G401 (cell line): ENCODE data around the gene SH3D19. TPM values are rescaled to one million over a fixed set of nuclear protein-coding genes. Genes with fewer than 3 reads are reported as not detected.
A peak's percentile ranks its signal among the peaks of the same experiment; 100 is the strongest.
"Not testable (repeated sequence)": the region's sequence is repeated elsewhere in the genome, so short reads cannot be mapped to it uniquely, and the experiment has no call there.

Experiments
- DNase-seq: peaks from one replicate; pipeline ENCODE4 v3.0.0-alpha.2; 2015; ENCODE audit warnings: low spot score
- in situ Hi-C: cut with HindIII; loops from 2 replicates; pipeline ENCODE4 v1.10.0; 2016; ENCODE audit warnings: low sequenced_read_pairs, mixed read lengths
- total RNA-seq: library from RNA; depleted of rRNA; stranded (reverse); fragments of >200 nt; shearing (Covaris generic); gene quantifications from 2 replicates; pipeline ENCODE4 v1.2.3, GENCODE V29; 2014

Gene SH3D19
- total RNA-seq, 1 experiment from 2014 or later, result 23.3 TPM

DNA sequence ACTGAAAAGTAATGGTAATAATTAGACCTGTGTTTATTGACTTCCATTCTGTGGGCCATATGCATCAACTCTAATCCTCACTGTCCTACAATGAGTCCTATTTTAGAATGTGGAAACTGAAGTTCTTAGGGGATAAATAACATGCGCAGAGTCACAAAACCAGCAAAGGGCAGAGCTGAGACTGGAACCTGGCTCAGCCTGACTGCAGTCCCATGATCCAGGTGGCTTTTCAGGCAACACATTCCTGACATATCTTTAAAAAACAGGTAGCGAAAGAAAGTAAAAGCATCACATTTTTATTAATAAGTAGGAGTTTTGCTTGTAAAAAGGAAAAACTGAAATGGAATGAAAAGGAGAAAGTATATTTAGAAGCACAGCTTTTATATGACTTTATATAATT, 83.1 kb downstream of the SH3D19 start:
- in situ Hi-C loops, result no loop called here
- no peak for DNase-seq

DNA sequence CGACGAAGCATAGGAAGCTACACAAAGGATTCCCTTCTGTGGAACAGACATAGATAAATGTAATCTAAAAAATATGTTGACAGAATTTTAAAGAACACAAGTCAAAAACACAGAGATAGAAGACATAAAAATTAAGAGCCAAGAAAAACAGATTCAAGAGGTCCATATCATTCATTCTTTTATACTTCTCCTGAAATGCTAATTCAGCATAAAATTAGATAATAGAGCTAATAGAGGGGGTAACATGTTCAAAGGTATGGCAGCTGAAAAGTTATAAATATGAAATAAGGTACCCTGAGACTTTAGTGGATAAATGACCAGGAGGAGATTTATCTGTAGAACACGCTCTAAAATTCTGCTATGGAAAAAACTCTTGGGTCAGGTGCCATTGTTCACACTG, 85.8 kb downstream of the SH3D19 start:
- no peak for DNase-seq
- in situ Hi-C loops, result no loop called here

DNA sequence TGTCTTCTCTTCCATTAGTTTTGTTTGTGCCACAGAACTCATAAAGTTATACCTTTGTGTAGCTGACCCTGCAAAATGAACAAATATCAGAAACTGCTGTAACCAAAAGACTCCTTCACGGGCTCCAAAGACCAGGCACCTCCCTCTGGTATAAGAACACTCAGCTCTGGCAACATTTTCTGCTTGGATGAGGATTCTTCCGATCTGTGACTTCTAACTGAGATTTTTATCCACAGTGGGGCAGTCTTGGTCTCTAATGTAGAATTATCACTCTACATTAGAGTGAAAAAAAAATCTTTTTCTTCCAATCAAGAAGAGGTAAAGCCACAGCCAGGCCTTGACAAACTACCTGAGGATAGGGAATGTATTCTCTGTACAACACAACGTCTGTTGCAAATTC, 86.9 kb downstream of the SH3D19 start:
- peak; percentile 66 for DNase-seq
- in situ Hi-C loops, result no loop called here

DNA sequence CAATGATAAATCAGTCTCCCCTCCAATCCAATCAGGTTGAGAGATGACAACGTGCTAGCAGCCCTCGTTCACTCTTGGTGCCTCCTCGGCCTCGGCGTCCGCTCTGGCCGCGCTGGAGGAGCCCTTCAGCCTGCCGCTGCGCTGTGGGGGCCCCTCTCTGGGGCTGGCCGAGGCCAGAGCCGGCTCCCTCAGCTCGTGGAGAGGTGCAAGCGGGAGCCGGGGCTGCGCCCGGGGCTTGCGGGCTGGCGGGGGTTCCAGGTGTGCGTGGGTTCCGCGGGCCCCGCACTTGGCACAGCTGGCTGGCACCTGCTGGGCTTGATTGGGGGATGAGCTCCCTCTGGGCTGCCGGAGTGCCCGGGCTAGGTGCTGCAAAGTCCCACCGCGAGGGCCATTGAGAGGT, 89.4 kb downstream of the SH3D19 start:
- DNase-seq, result no peak
- in situ Hi-C loops, result no loop called here

DNA sequence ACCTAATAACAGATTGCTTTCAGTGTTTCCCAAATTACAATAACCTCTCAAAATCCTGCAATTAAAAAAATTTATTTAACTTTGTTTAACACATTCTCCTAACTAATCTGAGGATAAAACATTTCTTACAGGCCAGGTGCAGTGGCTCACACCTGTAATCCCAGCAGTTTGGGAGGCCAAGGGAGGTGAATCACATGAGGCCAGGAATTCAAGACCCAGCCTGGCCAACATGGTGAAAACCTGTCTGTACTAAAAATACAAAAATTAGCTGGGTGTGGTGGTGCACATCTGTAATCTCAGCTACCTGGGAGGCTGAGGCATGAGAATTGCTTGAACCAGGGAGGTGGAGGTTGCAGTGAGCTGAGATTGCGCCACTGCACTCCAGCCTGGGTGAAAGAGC, 90.0 kb downstream of the SH3D19 start:
- in situ Hi-C loops, DNase-seq: not testable (repeated sequence)

DNA sequence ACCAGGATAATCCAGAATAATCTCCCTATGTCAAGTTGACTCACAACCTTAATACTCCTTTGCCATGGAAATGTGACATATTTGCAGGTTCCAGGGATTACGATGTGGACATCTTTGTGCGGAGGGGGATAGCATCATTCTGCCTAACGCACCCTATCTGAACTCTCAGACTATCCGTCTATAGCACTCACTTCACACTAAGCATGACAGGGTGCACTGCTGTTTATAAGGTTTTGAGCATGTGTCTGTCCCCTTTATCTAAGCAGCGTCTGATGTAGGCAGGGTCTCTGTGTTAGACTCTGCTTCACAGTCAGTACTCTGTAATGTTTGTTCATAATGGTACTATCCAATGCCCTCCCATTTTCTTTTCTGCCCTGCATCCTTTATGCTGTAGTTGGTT, 91.8 kb downstream of the SH3D19 start:
- in situ Hi-C loops, result no loop called here
- DNase-seq, result no peak

DNA sequence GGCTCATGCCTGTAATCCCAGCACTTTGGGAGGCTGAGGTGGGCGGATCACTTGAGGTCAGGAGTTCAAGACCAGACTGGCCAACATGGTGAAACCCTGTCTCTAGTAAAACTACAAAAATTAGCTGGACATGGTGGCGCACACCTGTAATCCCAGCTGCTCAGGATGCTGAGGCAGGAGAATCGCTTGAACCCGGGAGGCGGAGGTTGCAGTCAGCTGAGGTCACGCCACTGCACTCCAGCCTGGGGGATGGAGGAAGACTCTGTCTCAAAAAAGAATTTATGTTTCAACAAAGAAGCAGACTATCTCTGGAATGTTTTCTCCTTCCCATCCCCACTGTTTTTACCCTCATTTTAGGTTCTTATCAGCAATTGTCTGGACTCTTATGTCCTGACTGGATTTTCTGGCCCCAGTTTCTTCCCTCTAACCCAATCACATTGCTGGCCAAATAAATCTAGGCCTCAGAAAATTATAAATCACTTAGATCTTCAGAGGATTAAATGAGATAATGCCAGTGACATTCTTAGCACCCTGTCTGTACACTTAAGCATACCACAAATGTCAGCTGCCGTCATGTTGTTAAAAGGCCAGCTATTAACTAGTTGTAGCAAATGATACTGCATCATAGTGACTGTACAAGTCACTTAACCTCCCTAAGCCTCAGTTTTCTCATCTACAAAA, 93.3 kb downstream of the SH3D19 start:
- in situ Hi-C loops, result no loop called here
- DNase-seq, result no peak

DNA sequence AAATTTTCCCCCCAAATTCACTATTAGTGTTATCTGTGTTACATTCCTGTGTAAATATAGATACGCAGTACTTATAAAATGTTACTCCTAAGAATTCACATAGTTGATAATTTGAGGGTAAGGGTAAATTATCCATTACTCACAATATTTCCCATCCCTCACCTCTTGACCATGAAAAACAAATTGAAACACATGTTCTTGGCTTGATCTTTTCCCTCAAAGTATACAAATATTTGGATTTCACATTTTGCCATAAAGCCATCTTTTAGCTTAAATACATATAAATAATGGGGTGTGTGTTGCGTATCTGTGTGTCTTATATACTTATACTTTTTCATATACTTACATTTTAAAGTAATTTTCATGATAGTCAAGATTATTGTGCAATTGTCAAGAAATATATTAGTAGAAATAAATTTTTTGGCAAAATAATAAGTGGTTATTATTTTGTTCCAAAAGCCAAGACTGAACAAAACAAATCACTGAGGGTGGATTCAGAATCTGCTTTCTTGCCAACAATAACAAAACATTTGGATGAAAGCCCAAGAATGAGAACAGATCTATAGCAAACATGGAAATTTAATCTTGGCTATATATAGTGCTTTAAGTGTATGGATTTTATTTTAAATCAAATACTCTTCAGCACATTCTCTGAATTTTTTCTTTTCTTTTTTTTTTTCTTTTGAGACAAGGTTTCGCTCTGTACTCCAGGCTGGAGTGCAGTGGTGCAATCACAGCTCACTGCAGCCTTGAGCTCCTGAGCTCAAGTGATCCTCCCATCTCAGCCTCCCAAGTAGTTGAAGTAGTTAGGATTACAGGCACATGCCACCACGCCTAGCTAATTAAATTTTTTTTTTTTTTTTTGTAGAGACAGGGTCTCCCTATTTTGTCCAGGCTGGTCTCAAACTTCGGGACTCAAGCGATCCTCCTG, 97.0 kb downstream of the SH3D19 start:
- in situ Hi-C loops, result no loop called here
- DNase-seq, result no peak

DNA sequence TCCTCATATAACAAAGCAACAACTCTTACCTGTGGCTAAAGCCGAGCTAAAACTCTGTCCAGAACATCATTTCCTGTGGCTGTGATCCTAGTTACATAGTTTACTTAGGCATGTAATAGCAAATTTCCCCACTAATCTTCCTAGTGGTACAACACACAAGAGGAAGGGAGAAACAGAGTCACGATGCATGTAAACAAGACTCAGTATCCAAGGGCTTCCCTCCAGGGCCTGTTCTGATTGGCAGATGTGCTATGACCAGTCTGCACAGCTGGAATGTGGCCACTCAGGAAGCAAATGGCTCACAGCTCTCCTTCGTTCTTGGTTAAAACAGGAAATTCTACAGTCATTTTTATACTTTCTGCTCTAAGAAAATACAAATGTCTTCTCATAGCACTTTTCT, 97.7 kb downstream of the SH3D19 start:
- DNase-seq, result no peak

DNA sequence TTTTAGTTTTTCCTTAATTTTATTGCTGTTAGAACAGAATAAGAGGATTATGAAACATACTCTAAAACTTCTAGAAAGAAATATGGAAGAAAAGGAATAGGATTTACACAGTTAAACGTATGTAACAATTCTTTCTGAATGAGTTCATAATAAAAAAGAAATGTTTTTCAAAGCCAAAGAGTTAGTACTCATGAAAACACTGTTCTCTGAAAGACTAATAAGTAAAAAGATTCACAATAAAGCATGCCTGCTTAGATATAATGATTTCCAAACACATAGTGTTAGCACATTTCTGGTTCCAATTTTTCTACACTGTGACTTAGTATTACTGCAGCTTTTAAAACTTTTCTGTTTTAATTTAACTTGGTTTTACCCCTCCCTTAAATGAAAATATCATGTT, 98.2 kb downstream of the SH3D19 start:
- in situ Hi-C loops, result no loop called here

More for the DNA sequence above, 97.7 kb downstream of the SH3D19 start:
- in situ Hi-C loops, result no loop called here

DNA sequence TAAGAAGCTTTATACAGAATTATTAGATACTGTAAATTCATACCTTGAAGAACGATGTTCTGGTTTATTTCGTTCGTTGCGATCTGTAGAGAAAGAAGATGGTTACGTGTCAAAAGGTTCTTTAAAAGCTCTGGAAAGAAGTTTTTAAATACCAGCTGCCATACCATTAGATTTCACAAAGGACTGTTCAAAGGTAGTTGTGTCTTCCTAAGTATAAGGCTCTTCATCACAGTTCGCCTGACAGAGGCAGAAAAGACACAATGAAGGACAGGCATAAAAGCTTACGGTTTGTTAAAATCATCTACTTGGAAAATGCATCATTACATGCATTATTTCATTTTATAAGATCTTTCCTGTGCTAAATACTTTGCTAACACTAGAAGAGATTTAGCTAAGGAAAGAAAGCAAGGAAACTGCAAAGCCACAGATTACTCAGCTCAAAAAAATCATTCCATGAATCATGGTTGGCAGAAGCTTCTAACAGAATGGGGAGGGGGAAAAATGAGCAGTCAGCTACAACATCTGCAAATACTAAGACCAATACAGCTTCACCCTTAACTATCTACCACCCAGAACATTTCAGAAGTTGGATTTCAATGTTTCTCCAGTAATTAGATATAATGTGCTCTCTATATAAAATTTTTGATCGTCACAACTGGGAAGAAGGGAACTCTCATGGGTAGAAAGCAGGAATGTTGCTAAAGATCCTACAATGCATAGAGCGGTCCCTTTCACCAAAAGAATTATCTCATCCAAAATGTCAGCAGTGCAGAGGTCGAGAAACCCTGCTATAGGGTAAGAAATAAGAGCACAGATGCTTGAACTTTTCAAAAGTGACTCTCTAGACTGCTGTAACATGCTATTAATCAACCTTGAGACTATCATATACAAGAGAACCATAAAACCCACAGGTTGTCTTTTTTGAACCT, 99.1 kb downstream of the SH3D19 start:
- DNase-seq, result no peak
- in situ Hi-C loops, result no loop called here

More for the DNA sequence above, 98.2 kb downstream of the SH3D19 start:
- no peak for DNase-seq

DNA sequence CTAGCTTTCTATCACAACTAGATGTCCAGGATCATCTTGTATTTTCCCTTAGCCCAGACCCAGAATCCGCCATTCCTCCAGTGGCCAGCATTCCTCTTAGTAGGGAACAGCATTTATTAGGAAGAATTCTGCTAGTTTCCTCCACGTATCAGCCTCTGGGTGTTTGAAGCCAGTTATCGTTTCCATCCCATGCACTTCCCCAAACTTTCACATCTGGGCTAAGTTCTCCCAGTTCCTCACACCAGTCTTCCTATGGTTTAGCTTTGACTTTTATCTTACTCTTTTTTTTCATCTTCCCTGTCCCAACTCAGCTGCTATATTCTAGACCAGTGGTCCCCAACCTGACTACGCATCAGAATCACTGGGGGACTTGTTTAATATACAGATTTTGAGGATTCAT, 101.9 kb downstream of the SH3D19 start:
- in situ Hi-C loops, result no loop called here
- no peak for DNase-seq

DNA sequence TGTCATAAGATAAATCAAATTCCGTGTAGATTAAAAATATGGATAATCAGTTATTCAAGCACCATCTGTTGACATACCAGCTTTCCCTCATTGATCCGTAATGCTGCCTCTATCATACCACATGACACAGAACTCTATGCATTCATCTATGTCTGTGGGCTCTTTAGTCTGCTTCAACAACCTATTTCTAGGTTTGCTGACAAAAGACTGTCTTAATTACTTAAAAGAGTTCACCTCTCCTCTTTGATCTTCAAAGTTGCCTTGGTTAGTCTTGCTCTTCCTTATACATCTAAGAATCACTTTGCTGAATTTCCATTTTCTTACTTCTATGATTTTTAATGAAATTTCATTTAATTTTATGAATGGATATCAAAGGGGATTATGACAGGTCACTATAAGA, 105.5 kb downstream of the SH3D19 start:
- no peak for DNase-seq
- in situ Hi-C loops, result no loop called here

DNA sequence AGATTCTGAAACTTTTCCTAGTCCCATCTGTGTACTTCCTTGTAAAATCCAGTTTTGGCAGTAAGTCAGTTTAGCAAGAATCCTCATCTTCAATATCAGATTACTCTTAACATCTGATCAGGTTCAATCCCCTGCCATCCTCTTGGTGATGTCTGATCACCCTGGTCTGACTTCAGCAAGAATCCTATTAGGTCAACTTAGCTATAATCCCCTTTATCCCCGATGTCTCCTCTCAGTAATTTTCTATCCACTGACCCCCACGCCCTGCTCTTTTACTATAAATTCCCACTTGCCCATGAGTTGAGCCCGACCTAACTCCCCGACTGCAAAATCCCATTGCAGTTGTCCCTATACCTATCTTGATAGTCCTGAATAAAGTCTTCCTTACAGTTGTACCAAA, 106.3 kb downstream of the SH3D19 start:
- DNase-seq, result no peak
- in situ Hi-C loops, result no loop called here

DNA sequence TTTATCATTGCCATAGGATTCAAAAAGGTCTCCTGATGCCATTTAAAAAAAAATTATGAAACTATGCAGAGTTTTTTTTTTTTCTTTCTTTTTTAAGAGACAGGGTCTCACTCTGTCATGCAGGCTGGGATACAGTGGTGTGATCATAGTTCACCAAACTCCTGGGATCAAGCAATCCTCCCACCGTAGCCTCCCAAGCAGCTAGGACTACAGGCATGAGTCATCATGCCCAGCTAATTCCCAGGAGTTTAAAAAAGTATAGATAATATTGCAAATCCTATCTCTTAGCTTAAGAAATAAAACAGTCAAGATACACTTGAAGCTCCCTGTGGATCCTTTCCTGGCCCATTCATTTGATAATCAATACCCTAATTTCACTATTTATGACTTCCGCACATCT, 107.1 kb downstream of the SH3D19 start:
- no peak for DNase-seq
- in situ Hi-C loops, result no loop called here

DNA sequence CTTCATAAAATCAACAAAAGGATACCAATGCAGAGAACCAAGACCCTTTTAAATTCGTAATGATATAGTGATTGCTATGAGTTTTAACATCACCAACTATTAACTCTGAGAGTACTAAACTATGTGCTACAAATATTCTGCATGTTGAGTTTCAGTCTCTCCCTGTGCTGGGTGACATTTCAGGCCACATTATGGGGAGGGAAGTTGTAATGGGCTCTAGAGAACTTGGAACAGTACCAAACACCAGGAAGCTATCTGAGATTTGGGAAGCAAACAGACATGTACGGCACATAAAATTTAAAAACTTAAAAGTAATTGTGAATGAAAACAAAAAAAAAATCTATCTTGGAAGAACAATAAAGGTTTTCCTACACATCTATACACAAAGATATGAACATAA, 108.1 kb downstream of the SH3D19 start:
- in situ Hi-C loops, result no loop called here

DNA sequence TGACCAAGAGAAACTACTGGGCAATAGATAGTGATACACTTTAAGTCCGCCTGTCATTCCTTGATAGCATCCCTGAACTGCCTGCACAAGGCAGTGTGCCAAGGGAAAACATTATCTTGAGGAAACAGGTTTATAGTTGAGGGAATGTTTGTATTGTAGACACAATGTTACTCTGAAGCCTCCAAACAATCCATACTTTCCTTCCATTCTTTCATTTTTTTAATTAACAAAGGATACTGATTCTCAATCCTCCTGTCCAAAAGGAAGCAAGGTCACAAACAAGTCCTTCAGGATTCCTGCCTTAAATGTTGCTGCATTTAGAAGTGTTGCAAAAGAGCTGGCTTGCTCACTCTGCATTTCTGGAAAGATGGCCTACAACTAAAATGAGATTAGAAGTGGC, 110.1 kb downstream of the SH3D19 start:
- in situ Hi-C loops, result no loop called here
- DNase-seq, result no peak

More for the DNA sequence above, 108.1 kb downstream of the SH3D19 start:
- DNase-seq, result no peak

DNA sequence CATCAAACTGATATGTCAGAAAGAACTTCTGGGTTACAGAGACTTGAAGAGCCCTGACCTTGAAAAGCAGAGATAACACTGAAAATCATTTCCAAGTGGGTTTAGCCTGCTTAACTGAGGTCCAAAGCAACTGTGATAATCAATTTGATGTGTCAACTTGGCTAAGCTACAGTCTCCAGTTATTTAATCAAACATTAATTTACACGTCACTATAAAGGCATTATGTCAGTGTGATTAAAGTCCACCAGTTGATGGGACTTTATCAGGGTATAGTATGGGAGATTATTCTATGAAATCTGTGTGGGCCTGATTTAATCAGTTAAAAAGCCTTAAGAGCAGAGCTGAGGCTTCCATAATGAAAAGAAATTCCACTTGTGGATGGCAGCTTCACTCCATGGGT, 117.5 kb downstream of the SH3D19 start:
- no peak for DNase-seq
- in situ Hi-C loops, result no loop called here

DNA sequence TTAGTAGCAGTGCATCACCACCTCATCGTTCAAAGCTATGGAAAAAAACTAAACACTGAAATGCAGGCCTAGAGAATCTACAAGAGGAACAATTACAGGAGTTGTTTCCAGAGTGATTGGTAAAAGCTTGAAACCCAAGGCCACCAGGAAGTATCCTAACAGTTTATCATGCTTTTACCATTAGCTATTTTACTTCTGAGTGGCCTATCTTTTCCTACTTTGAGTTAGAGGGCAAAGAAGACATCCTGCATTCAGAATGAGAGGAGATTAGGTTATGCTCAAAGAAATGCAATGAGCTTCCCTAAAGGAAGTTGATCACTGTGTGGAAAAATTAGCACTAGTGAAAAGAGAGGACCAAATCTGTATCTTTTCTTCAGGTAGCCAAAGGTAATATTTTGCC, 118.2 kb downstream of the SH3D19 start:
- DNase-seq, result no peak
- in situ Hi-C loops, result no loop called here
